Lower lobe of right lung (tissue), 2 donors: ENCODE measurements around the gene ZNF500. TPM values are rescaled to one million over a fixed set of nuclear protein-coding genes. Genes with fewer than 3 reads are reported as not detected.

Source experiments
- ATAC-seq, 2 donors: fragments of 200-7000 bp; cut with Tn5 transposase; one replicate each; pipeline ENCODE4 v1.9.1; 2020 to 2022; ENCODE audit warnings: mild to moderate bottlenecking in 2 of 2, moderate library complexity in 2 of 2
- DNase-seq: peaks from one replicate; pipeline ENCODE4 v3.0.0-alpha.2; 2020
- H3K27ac ChIP-seq: fragments of 200-600 bp; one replicate; pipeline ENCODE4 v1.8.0; 2022
- H3K27me3 ChIP-seq: fragments of 200-600 bp; one replicate; pipeline ENCODE4 v1.8.0; 2022; ENCODE audit warnings: low read depth
- H3K36me3 ChIP-seq: fragments of 200-600 bp; one replicate; pipeline ENCODE4 v1.8.0; 2022; ENCODE audit warnings: mild to moderate bottlenecking
- H3K4me1 ChIP-seq: fragments of 200-600 bp; one replicate; pipeline ENCODE4 v1.8.0; 2022
- H3K4me3 ChIP-seq: fragments of 200-600 bp; one replicate; pipeline ENCODE4 v1.8.0; 2022; ENCODE audit warnings: mild to moderate bottlenecking
- H3K9me3 ChIP-seq: fragments of 200-600 bp; one replicate; pipeline ENCODE4 v1.8.0; 2022
- intact Hi-C: fragments of 100-400 bp; cut with DNase I; formaldehyde crosslinking; loops from one replicate; pipeline ENCODE4 v1.11.0; 2022
- total RNA-seq: library from RNA; stranded (reverse); fragmentation: NEBNext Ultra II Directional; extraction: Animal tissue kit (Norgen Biotek cat#: 25700); gene quantifications from one replicate; pipeline ENCODE4 v1.2.1, GENCODE V29; 2021
- TF ChIP-seq, protein P1 (sequence below): fragments of 200-600 bp; IDR thresholded peaks from one replicate; pipeline ENCODE4 v1.8.0; 2022; ENCODE audit warnings: antibody characterized with exemption, mild to moderate bottlenecking
- donor health status: DM: no; HTN: yes; CAD: no; lungs with severe emphysema.

Gene ZNF500
- total RNA-seq, 1 donor from 2014 or later, result 13.4 TPM

GRCh38 chr16:4704913-4705312 is 62.0 kb downstream of the ZNF500 start:
- no peak for ATAC-seq
- H3K27me3 ChIP-seq, result no peaks in the 10 kb centered on the region
- peaks cover 85% of the 10 kb centered on the region for H3K36me3 ChIP-seq
- no peak for DNase-seq
- H3K4me1 ChIP-seq, result no peaks in the 10 kb centered on the region
- intact Hi-C loops, result no loop called here
- H3K9me3 ChIP-seq, result no peaks in the 10 kb centered on the region
- H3K4me3 ChIP-seq, result no peak overlapping the region
- TF ChIP-seq, protein P1, sequence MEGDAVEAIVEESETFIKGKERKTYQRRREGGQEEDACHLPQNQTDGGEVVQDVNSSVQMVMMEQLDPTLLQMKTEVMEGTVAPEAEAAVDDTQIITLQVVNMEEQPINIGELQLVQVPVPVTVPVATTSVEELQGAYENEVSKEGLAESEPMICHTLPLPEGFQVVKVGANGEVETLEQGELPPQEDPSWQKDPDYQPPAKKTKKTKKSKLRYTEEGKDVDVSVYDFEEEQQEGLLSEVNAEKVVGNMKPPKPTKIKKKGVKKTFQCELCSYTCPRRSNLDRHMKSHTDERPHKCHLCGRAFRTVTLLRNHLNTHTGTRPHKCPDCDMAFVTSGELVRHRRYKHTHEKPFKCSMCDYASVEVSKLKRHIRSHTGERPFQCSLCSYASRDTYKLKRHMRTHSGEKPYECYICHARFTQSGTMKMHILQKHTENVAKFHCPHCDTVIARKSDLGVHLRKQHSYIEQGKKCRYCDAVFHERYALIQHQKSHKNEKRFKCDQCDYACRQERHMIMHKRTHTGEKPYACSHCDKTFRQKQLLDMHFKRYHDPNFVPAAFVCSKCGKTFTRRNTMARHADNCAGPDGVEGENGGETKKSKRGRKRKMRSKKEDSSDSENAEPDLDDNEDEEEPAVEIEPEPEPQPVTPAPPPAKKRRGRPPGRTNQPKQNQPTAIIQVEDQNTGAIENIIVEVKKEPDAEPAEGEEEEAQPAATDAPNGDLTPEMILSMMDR, result no peak
- no peak overlapping the region for H3K27ac ChIP-seq

- no peak overlapping the region for H3K27ac ChIP-seq
- TF ChIP-seq, protein P1, result no peak
- no peaks in the 10 kb centered on the region for H3K9me3 ChIP-seq
- no peak overlapping the region for H3K4me3 ChIP-seq
- no peaks in the 10 kb centered on the region for H3K27me3 ChIP-seq
- ATAC-seq (no peak), DNase-seq (no peak)
- intact Hi-C loops, result no loop called here
- peaks cover 85% of the 10 kb centered on the region for H3K36me3 ChIP-seq
- no peaks in the 10 kb centered on the region for H3K4me1 ChIP-seq
These were observed 62.5 kb downstream of the ZNF500 start for GRCh38 chr16:4704491-4704890.

DNA sequence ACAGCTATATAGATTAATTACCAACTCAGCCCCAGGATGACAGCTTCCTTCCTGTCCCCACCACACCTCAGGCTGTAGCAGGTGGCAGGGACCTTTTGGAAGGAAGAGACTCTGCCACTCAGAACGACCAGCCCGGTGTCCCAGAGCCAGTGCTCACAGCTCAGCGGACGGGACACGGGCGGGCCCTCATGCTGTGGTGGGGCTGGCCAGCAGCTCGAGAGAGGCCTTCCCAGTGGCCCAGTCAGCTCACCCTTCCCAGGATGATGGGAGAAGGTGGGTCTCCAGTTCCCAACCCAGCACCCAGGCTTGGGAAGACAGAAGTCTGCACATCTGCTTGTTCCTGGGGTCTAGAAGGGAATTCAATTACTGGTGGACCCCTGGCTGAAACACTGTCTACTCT is 63.1 kb downstream of the ZNF500 start:
- ATAC-seq (no peak), DNase-seq (no peak)
- Histone ChIP-seq H3K27ac (no peak overlapping the region), H3K4me3 (no peak overlapping the region), H3K27me3 (no peaks in the 10 kb centered on the region), H3K9me3 (no peaks in the 10 kb centered on the region), H3K36me3 (peaks cover 85% of the 10 kb centered on the region), H3K4me1 (no peaks in the 10 kb centered on the region)
- TF ChIP-seq, protein P1, result no peak
- intact Hi-C loops, result no loop called here

- DNase-seq, result no peak
- TF ChIP-seq, protein P1, result no peak
- intact Hi-C loops, result no loop called here
These were observed 64.5 kb downstream of the ZNF500 start for GRCh38 chr16:4702466-4702808.

DNA sequence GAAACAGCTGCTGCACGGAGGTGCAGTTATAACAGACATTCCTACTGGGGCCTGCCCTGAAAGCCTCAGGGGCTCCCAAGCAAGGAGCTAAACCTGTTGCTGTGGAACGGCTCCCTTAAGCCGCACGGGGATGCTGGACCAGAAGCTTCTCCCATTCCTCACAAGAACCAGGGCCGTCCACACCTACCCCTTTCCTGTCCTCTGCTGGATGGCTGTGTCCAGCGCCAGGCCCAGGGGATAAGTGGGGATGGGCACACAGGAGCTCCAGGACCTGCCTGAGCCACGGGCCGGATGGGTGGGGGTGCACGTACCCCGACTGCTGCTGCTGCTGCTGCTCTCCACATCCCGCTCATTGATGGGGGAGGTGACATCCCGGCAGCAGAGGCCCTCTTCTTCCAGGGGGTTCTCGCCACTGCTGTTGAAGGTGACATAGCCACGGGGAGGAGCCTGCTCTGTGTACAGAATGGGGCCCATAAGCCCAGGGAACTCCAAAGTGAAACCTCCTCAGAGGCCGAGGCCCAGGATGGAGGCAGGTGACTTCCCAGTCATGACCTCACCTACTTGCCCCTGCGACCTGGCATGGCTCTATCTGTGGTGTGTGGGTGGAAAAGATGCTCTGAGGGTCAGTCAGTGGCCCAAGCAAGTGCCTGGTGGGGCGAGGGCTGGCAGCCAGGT is 65.0 kb downstream of the ZNF500 start:
- H3K36me3 ChIP-seq, result peaks cover 93% of the 10 kb centered on the region
- no peak for DNase-seq
- intact Hi-C loops, result no loop called here
- no peak for ATAC-seq
- H3K27ac ChIP-seq, result no peak overlapping the region
- H3K4me1 ChIP-seq, result no peaks in the 10 kb centered on the region
- H3K4me3 ChIP-seq, result no peak overlapping the region
- TF ChIP-seq, protein P1, result no peak
- no peaks in the 10 kb centered on the region for H3K9me3 ChIP-seq
- no peaks in the 10 kb centered on the region for H3K27me3 ChIP-seq

More at GRCh38 chr16:4702466-4702808, 64.5 kb downstream of the ZNF500 start:
- H3K27me3 ChIP-seq, result no peaks in the 10 kb centered on the region
- H3K4me3 ChIP-seq, result no peak overlapping the region
- no peak overlapping the region for H3K27ac ChIP-seq
- H3K36me3 ChIP-seq, result peaks cover 93% of the 10 kb centered on the region
- ATAC-seq, result no peak
- H3K4me1 ChIP-seq, result no peaks in the 10 kb centered on the region
- H3K9me3 ChIP-seq, result no peaks in the 10 kb centered on the region
